GM21737 (cell line): ENCODE measurements around the gene BMP10.

Experiments
- ATAC-seq: cut with Tn5 transposase; IDR thresholded peaks from one replicate; pipeline ENCODE4 v1.9.1; 2021; ENCODE audit warnings: mild to moderate bottlenecking, moderate library complexity; ENCODE audit not compliant: unreplicated experiment

The BMP10 gene

DNA sequence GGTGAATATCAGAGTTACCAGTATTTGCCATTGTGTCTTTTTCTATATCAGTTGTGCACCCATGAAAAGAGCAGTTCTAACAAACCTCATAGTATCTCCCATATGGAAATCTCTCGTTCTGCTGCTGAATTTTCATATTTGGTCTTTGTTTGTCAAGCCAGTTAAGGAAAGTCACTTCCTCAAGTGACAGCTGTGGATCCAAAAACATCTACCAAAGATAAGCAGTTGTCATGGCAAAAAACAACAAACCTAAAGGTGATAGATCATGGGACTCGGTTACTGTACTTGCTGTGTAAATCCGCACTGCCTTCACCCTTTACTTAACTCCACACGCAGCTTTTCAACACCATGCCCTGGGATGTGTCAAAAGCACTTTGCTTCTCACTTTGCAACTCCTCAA, 17.3 kb downstream of the BMP10 start:
- no peak for ATAC-seq

GRCh38 chr2:68853035-68853434, 18.2 kb downstream of the BMP10 start:
- ATAC-seq, result no peak

DNA sequence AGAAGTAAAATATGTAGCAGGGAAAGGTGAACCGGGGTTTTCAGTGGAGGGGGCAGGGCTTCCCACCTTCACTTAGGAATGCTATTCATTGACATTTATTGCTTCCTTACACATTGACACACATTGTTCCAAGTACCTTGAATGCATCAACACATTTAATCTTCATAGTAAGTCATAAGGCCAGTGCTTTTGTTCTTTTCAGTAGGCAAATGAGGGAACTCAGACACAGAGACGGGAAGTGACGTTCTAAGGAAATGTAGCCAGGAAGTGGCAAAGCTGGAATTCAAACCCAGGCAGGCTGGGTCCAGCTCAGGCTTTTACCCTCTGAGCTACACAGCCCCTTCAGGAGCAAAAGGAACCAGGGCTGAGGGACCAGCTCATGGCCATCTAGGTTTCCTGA, 20.7 kb downstream of the BMP10 start:
- no peak for ATAC-seq

DNA sequence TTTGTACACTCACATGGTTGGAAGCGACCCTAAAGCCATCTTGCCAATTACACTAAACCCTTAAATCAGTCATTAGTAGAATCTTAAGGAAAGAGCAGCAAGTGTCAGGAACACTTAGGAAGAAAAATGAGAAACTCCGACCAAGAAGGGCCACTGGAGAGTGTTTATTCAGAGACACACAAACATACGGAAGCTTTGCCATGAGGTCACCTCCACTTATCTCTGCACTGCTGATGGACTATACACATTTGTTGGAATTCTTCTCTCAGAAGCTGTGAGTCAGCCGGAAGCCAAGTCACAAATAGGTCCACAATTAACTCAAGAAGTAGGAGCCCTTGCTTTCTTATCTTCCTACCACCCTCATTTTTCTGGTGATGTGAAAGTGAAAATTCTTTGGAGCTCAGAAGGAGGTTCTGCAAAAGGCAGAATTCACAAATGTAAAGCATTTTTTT, 21.6 kb downstream of the BMP10 start:
- no peak for ATAC-seq

- no peak for ATAC-seq
Measured at GRCh38 chr2:68847751-68848150, 23.4 kb downstream of the BMP10 start.

GRCh38 chr2:68846091-68846490, 25.1 kb downstream of the BMP10 start:
- ATAC-seq, result no peak

- ATAC-seq, result no peak
Measured at GRCh38 chr2:68845043-68845442, 26.2 kb downstream of the BMP10 start.

- no peak for ATAC-seq
Measured at GRCh38 chr2:68839260-68839833, 31.9 kb downstream of the BMP10 start.

DNA sequence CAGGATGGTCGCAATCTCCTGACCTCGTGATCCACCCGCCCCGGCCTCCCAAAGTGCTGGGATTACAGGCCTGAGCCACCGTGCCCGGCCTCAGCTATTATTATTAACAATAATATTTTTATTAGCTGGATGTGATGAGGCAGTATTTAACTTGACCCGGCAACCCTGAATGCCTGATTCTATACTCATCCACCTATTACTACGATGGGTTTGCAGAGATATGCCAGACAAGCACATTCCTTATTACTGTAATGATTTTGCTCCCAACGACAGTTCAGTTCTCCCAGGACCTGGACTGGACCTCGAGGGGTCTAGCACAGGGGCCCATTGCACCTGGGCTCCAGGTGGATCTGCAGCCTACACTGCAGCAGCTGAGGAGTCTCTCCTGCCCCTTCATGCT, 32.6 kb downstream of the BMP10 start:
- ATAC-seq, result no peak

- ATAC-seq, result no peak
Measured at GRCh38 chr2:68837861-68838341, 33.3 kb downstream of the BMP10 start.

DNA sequence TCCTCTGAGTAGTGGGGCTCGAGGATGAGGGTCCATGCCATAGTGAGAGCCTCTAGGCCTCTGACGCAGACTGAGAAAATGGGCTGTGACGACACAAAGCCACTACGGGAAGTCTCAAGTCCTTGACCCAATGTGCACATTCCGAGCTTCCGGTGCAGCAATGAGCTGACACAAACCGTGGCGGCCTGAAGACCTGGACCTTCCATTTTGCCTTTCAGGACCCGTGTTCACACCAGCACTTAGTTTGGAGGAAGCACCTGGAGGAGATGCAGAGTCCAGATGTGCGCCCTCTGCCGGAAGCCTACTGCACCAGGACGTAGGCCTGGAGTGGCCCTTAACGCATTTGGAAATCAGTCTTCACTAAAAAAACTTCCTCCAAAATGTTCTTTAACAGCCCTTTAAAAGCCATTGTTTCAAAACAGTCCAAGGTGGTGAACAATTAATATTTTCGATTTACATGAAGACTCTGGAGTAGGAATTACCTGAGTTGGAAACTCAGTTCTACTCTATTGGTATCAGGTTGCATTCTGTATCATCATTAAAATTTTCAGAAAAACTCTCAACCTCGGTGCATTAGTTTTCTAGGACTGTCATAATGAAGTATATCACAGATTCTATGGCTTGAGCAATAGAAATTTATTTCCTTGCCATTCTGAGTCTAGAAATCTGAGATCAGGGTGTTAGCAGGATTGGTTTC, 33.9 kb downstream of the BMP10 start:
- no peak for ATAC-seq

DNA sequence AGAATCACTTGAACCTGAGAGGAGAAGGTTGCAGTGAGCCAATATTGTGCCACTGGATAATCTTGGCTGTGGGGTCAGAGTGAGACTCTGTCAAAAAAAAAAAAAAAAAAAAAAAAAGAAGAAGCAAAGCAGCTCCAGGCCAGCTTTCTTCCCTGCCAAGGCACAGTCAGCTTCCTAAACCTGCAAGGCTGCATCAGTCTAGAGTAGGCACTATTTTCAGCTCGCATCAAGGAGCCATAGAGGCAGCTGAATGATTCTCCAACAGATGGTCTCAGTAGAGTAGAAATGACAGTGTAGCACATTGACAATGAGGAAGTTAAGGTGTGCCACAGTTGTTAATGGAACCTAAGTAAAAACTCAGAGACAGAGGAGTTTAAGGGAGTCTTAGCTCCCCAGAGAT, 35.6 kb downstream of the BMP10 start:
- ATAC-seq, result no peak

DNA sequence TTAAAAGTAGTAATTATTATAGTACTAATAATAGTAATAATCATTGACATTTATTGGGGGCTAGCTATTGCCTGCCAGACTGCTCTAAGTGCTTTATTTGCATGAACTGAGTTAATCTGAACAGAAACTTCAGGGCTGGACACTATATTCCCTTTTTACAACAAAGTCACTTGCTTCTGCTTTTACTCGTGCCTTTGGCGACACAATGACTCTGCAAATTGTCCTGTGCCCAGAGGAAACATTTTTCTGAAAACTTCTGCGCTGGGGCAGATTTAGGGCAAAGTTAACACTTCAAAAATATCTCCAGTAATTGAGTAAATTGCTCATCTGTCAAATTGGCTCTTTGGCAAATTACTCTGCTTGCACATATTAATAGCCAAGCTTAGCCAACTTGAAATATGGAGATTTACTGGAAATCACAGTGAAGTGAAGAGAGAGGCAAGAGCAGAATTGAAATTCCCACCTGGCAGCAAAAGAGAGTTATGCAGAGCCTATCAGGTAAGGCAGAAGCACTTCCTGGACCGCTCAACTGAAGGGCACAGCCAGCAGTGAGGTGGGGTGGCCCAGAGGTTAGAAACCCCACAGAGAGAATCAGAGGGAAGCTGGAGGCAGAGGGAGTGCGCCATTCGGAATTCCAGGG, 36.3 kb downstream of the BMP10 start:
- no peak for ATAC-seq

DNA sequence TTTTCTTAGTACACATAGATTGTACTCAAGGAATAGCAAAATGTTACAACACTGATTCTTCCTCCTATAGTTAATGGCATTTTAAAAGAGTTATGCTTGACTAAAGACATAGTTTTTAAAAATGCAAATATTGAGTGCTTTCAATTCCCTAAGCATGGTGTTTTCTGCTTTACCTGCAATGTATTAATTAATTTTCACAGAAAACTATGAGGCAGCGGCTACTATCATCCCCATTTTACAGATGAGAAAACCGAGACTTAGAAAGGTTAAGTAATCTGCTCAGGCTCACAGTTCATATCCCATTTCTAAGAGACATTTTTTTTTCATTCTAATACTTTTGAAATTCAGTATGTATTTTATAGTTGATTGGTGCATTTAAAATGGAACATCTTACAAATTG, 38.0 kb downstream of the BMP10 start:
- ATAC-seq, result no peak

- peak; percentile 61 for ATAC-seq
Measured at GRCh38 chr2:68832233-68832869, 38.8 kb downstream of the BMP10 start.

- no peak for ATAC-seq
Measured at GRCh38 chr2:68831686-68832232, 39.4 kb downstream of the BMP10 start.

DNA sequence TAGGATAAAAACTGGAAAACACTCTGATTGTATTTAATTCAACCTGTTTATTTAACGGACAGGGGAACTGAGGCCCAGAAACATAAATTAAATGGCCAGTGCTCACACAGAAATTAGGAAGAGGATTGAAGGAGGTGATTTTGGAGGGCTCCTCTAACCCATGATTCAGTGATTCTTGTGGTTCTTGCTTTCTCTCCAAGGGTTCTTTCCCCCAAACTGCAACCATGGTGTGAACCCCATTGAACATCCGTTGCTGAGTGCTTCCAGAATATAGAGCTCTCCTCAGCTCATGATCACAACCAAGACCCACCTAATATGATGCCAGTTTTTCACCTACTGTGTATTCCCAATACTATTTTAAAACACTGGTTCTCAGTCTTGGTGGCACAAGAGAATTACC, 41.4 kb downstream of the BMP10 start:
- no peak for ATAC-seq

GRCh38 chr2:68828887-68829708, 42.1 kb downstream of the BMP10 start:
- ATAC-seq, result no peak

DNA sequence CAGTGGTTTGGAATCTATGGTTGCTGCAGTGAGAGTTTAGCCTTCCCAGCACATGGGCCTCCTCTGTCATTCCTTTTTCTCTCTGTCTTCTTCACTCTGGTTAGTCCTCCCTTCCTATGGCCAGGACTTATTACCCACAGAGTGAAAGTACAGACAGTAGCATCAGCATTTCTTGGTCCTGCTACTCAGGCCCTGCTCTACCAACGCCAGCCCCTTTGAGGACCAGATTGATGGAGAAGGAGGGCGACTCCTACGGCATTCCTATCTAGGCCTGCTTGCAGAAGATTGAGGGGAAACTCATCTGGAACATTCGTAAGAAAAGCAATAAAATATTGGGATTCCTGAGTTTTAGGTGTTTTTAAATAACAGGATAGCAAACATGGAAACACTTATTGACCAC, 43.5 kb downstream of the BMP10 start:
- ATAC-seq, result no peak

GRCh38 chr2:68825866-68826265, 45.3 kb downstream of the BMP10 start:
- ATAC-seq, result no peak

GRCh38 chr2:68824831-68825230, 46.4 kb downstream of the BMP10 start:
- ATAC-seq, result no peak
